Heart left ventricle (tissue), 16 donors: ENCODE results near the gene GABRB1. TPM values are rescaled to one million over a fixed set of nuclear protein-coding genes. Genes with fewer than 3 reads are reported as not detected.

Experiments used
- ATAC-seq, 4 donors: fragments of 200-7000 bp; cut with Tn5 transposase; one replicate each; pipeline ENCODE4 v1.9.1; 2020 to 2022; ENCODE audit warnings: moderate library complexity in 4 of 4, mild to moderate bottlenecking in 3 of 4, moderate number of reproducible peaks in 1 of 4
- DNase-seq, 5 donors: peaks; one replicate each; pipeline ENCODE4 v3.0.0-alpha.2; 2020
- H3K27ac ChIP-seq, 12 donors: fragments of 200-600 bp; sonication (generic) in 4 of 12; one replicate each; pipeline versions ENCODE4 v1.5.0 to v1.8.0; 2016 to 2022; ENCODE audit warnings: mild to moderate bottlenecking in 2 of 12
- H3K27me3 ChIP-seq, 9 donors: fragments of 200-600 bp; sonication (generic) in 2 of 9; one replicate each; pipeline versions ENCODE4 v1.5.1 to v1.8.0; 2016 to 2022; ENCODE audit warnings: mild to moderate bottlenecking in 3 of 9
- H3K36me3 ChIP-seq, 9 donors: fragments of 200-600 bp; sonication (generic) in 2 of 9; one replicate each; pipeline versions ENCODE4 v1.5.0 to v1.8.0; 2018 to 2022; ENCODE audit warnings: mild to moderate bottlenecking in 2 of 9
- H3K4me1 ChIP-seq, 12 donors: fragments of 200-600 bp; sonication (generic) in 4 of 12; one replicate each; pipeline versions ENCODE4 v1.5.0 to v1.8.0; 2016 to 2022; ENCODE audit warnings: mild to moderate bottlenecking in 3 of 12
- H3K4me3 ChIP-seq, 12 donors: fragments of 200-600 bp; sonication (generic) in 4 of 12; one replicate each; pipeline versions ENCODE4 v1.5.0 to v1.8.0; 2017 to 2022; ENCODE audit warnings: mild to moderate bottlenecking in 9 of 12, moderate library complexity in 4 of 12
- H3K9me3 ChIP-seq, 12 donors: fragments of 200-600 bp; sonication (generic) in 4 of 12; one replicate each; pipeline versions ENCODE4 v1.5.0 to v1.8.0; 2016 to 2022; ENCODE audit warnings: mild to moderate bottlenecking in 1 of 12
- POLR2A ChIP-seq, 2 donors: fragments of 450-650 bp; IDR thresholded peaks; one replicate each; pipeline ENCODE4 v1.6.1; 2017; ENCODE audit warnings: antibody characterized with exemption in 2 of 2, mild to moderate bottlenecking in 2 of 2, moderate library complexity in 2 of 2
- WGBS, 4 donors: extraction: QIAGEN DNeasy Blood & Tissue Kit in 2 of 4; methylation state at CpG; one replicate each; pipeline versions ENCODE4 v1.1.5 to v1.1.7; 2013 to 2018; 5-methylcytosine and 5-hydroxymethylcytosine counted together
- intact Hi-C, 10 donors: fragments of 100-400 bp; cut with DNase I; formaldehyde crosslinking; loops; one replicate each; pipeline versions ENCODE4 v1.11.1 to v1.14.2; 2022
- polyA plus RNA-seq, 2 donors: library from polyadenylated mRNA; stranded (reverse); fragments of 200-250 nt; gene quantifications; one replicate each; pipeline ENCODE4 v1.2.3, GENCODE V29; 2013
- total RNA-seq, 9 donors: library from RNA; depleted of rRNA in 2 of 9; stranded (reverse); fragments of >200 nt in 2 of 9; fragmentation: NEBNext Ultra II Directional in 3 of 9; extraction: Animal tissue kit (Norgen Biotek cat#: 25700) in 3 of 9; gene quantifications; one replicate each; pipeline versions ENCODE4 v1.1.0 to v1.2.4, GENCODE V29; 2016 to 2023
- TF ChIP-seq, protein P1 (sequence below), 12 donors: fragments of 200-600 bp; sonication (generic) in 4 of 12; IDR thresholded peaks; one replicate each; pipeline versions ENCODE4 v1.5.0 to v1.8.0; 2018 to 2022; ENCODE audit warnings: antibody characterized with exemption in 12 of 12, mild to moderate bottlenecking in 5 of 12
- donor health status: ischemic (EF 13 %, LVEDD 7.1; RV severe dilation, severe dysfunction).
- donor health status: healthy with polysubstance abuse.
- donor health status: DM: no; HTN: yes; CAD: no.
- donor health status: DM: no; HTN: no; CAD: no.
- donor health status: ischemic (EF 25% LVEDD 6.9; RV normal size, moderate dysfunction).
- donor health status: ischemic (EF 25% LVEDD 5.7; RV mildly dilated, moderate dysfunction).
- donor health status: healthy.
- donor health status: DM: yes; HTN: yes; CAD: no.
- donor health status: ischemic (EF 35%, LVEDD 5.7; RV mildly dilated, moderate dysfunction).
- donor health status: nonischemic (EF 11% LVEDD 7.7; RV severe dilation, severe dysfunction).
- donor health status: DM: yes; HTN: yes; CAD: no.
- donor health status: PGD.
- donor health status: ischemic (EF 29% LVEDD 5.4; RV normal size, mild dysfunction).
- donor health status: nonischemic (EF 23%, LVEDD 6.1; RV moderate dilation, normal function).

GABRB1 gene
- total and polyA plus RNA-seq, 11 donors = 1.0 to 13.6 (median 4.5) TPM

DNA sequence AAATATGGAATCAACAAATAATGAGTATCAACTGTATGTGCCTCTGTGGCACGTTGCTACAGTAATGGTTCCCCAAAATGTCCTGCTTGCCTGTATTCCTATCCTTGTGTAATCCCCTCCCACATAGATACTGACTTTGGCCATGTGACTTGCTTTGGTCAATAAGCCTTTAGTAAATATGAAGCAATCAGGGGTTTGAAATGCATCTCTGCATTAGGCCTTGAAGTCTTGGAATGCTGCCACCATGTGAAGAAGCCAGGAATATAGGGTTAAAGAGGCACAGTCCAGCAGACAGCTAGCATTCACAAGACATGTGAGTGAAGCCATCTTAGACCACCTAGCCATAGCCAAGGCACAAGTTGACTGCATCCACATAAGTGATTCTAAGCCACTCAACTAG lies 190.9 kb downstream of the GABRB1 start:
- Histone ChIP-seq H3K27me3 (no peaks in the 10 kb centered on the region), H3K4me3 (no peak overlapping the region), H3K4me1 (no peaks in the 10 kb centered on the region), H3K27ac (no peak overlapping the region), H3K36me3 (no peaks in the 10 kb centered on the region), H3K9me3 (no peaks in the 10 kb centered on the region)
- DNase-seq (no peak), ATAC-seq (no peak)
- intact Hi-C loops = no loop called here
- WGBS, 4 donors = 73 to 100% (median 90%) methylated on average over 1 of the region's 1 CpG
- TF ChIP-seq POLR2A (IDR thresholded peaks at IDR 0.05) = no peak
- TF ChIP-seq, protein P1, sequence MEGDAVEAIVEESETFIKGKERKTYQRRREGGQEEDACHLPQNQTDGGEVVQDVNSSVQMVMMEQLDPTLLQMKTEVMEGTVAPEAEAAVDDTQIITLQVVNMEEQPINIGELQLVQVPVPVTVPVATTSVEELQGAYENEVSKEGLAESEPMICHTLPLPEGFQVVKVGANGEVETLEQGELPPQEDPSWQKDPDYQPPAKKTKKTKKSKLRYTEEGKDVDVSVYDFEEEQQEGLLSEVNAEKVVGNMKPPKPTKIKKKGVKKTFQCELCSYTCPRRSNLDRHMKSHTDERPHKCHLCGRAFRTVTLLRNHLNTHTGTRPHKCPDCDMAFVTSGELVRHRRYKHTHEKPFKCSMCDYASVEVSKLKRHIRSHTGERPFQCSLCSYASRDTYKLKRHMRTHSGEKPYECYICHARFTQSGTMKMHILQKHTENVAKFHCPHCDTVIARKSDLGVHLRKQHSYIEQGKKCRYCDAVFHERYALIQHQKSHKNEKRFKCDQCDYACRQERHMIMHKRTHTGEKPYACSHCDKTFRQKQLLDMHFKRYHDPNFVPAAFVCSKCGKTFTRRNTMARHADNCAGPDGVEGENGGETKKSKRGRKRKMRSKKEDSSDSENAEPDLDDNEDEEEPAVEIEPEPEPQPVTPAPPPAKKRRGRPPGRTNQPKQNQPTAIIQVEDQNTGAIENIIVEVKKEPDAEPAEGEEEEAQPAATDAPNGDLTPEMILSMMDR (IDR thresholded peaks at IDR 0.05) = no peak

DNA sequence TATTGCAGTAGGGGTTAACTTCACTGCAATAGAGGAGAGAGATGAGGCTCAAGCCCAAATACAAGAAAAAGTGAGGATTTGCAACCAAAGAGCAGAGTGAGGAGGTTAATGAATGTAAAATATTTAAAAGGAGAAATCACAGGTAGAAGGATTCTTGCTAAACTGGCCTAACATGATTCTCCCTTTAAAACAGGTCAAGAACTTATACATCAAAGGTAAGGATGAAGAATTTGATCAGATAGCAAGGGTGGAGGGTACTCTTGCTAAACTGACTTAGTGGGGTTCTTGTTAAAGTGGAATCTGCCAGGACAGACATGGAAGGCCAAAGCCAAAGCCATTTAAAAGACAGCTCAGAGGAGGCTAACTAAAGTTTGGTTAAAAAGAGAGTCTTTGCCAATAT lies 193.0 kb downstream of the GABRB1 start:
- Histone ChIP-seq H3K27me3 (no peaks in the 10 kb centered on the region), H3K27ac (no peak overlapping the region), H3K36me3 (no peaks in the 10 kb centered on the region), H3K4me1 (no peaks in the 10 kb centered on the region), H3K4me3 (no peak overlapping the region), H3K9me3 (no peaks in the 10 kb centered on the region)
- intact Hi-C loops = no loop called here
- ATAC-seq = no peak
- no peak for DNase-seq
- TF ChIP-seq POLR2A (IDR thresholded peaks at IDR 0.05) = no peak
- TF ChIP-seq, protein P1 (IDR thresholded peaks at IDR 0.05) = no peak

DNA sequence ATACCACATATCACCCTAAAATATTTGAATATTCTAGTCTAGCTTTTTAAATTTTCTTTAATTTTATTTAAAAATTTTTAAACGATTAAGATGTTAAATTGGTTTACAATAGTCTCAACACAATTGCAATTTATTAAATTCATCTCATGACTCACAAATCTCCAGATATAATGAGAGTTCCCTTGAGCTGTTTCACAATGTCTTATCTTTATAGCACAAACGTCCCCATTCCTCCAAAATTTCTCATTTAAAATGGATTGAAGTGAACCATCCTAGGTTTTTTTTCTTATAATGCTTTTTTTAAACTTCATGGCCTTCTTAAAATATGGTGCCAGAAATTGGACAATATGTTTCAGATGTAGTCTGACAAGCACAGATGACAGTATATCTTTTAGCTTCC lies 204.4 kb downstream of the GABRB1 start:
- no peak overlapping the region for H3K4me3 ChIP-seq
- no peaks in the 10 kb centered on the region for H3K9me3 ChIP-seq
- no peak for ATAC-seq
- no peak for DNase-seq
- no peaks in the 10 kb centered on the region for H3K27me3 ChIP-seq
- TF ChIP-seq POLR2A (IDR thresholded peaks at IDR 0.05) = no peak
- TF ChIP-seq, protein P1 (IDR thresholded peaks at IDR 0.05) = no peak
- no peak overlapping the region for H3K27ac ChIP-seq
- intact Hi-C loops = no loop called here
- H3K36me3 ChIP-seq = no peaks in the 10 kb centered on the region
- 45 to 49% (median 47%) methylated on average over 2 of the region's 2 CpGs for WGBS, 4 donors
- no peaks in the 10 kb centered on the region for H3K4me1 ChIP-seq

DNA sequence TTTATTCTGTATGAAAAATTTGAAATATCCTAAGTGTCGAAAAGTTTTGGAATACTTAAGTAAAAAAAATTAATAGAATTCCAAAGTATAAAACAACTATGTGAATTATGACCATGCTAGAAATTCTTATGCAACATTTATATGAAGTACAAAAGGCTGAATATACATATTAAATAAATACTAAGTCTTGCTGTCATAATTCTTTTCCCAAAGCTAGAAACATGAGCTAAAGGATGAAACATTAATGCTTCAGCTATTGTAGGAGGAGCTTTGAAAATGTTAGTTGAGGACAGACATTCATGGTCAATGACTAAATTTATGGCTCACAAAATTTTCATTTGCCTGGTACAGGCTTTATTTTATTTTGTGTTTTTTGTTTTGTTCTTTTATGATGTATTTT lies 207.3 kb downstream of the GABRB1 start:
- no peaks in the 10 kb centered on the region for H3K27me3 ChIP-seq
- WGBS, 4 donors = 31 to 86% (median 79%) methylated on average over 1 of the region's 1 CpG
- H3K4me3 ChIP-seq = no peak overlapping the region
- H3K27ac ChIP-seq = no peak overlapping the region
- TF ChIP-seq POLR2A (IDR thresholded peaks at IDR 0.05) = no peak
- TF ChIP-seq, protein P1 (IDR thresholded peaks at IDR 0.05) = no peak
- no peak for ATAC-seq
- H3K36me3 ChIP-seq = no peaks in the 10 kb centered on the region
- H3K9me3 ChIP-seq = no peaks in the 10 kb centered on the region
- no peak for DNase-seq
- no peaks in the 10 kb centered on the region for H3K4me1 ChIP-seq
- intact Hi-C loops = no loop called here
